IMR-90 (cell line): ENCODE measurements around the gene ETV6. TPM values are rescaled to one million over a fixed set of nuclear protein-coding genes. Genes with fewer than 3 reads are reported as not detected.

Experiments
- ATAC-seq: fragments of 200-7000 bp; cut with Tn5 transposase; 2 replicates; pipeline ENCODE4 v1.9.1; 2020; ENCODE audit warnings: low read depth, mild to moderate bottlenecking, moderate library complexity
- BruUV-seq: library from RNA; stranded (reverse); fragments of 400-500 nt; replicated peaks from 2 replicates; lab custom pipeline; 2021; lab: Mats Ljungman, UMichigan
- CTCF ChIA-PET: fragments of 300-600 bp; formaldehyde crosslinking; extraction: SDS; loops from one replicate; lab custom pipeline; 2021; ENCODE audit warnings: antibody characterized with exemption; lab: Yijun Ruan, JAX
- POLR2A ChIA-PET: fragments of 300-600 bp; sonication (Branson Sonifier 250); formaldehyde crosslinking; loops from one replicate; lab custom pipeline; 2022; ENCODE audit warnings: antibody characterized with exemption; ENCODE audit not compliant: unreplicated experiment; lab: Charles Lee
- DNase-seq: peaks from one replicate; pipeline ENCODE4 v3.0.0; 2013
- H2AFZ ChIP-seq: replicated peaks from 2 replicates; pipeline ENCODE3; 2013; ENCODE audit warnings: low read length, mild to moderate bottlenecking; ENCODE audit not compliant: poor library complexity
- H2AK5ac ChIP-seq: 2 replicates; pipeline ENCODE4 v1.6.1; 2013; ENCODE audit warnings: low read depth, low read length, inconsistent platforms
- H2AK9ac ChIP-seq: replicated peaks from 2 replicates; pipeline ENCODE3; 2013; ENCODE audit warnings: mild to moderate bottlenecking, low read depth, low read length, moderate library complexity; ENCODE audit not compliant: poor library complexity
- H2BK120ac ChIP-seq: 2 replicates; pipeline ENCODE4 v1.6.1; 2013; ENCODE audit warnings: low read depth, low read length, inconsistent platforms
- H2BK15ac ChIP-seq: 3 replicates; pipeline ENCODE4 v1.6.1; 2013; ENCODE audit warnings: low read depth, low read length, inconsistent platforms
- H2BK20ac ChIP-seq: 2 replicates; pipeline ENCODE4 v1.6.1; 2013; ENCODE audit warnings: low read depth, mild to moderate bottlenecking, inconsistent platforms, low read length, moderate library complexity
- H2BK5ac ChIP-seq: 2 replicates; pipeline ENCODE4 v1.6.1; 2013; ENCODE audit warnings: mild to moderate bottlenecking, low read depth, low read length, inconsistent platforms; ENCODE audit not compliant: poor library complexity, severe bottlenecking
- H3K14ac ChIP-seq: replicated peaks from 2 replicates; pipeline ENCODE4 v1.6.1; 2013; ENCODE audit warnings: low read depth, low read length, inconsistent platforms
- H3K18ac ChIP-seq: 2 replicates; pipeline ENCODE4 v1.6.1; 2013; ENCODE audit warnings: low read depth, low read length, control low read depth
- H3K23ac ChIP-seq: 2 replicates; pipeline ENCODE4 v1.6.1; 2013; ENCODE audit warnings: low read depth, low read length, inconsistent platforms
- H3K27ac ChIP-seq: 2 replicates; pipeline ENCODE4 v1.5.1; 2013; ENCODE audit warnings: mild to moderate bottlenecking, control low read depth, low read length; ENCODE audit not compliant: insufficient read depth
- H3K27me3 ChIP-seq: 2 replicates; pipeline ENCODE4 v1.6.1; 2013; ENCODE audit warnings: low read length; ENCODE audit not compliant: control insufficient read depth, insufficient read depth
- H3K36me3 ChIP-seq: 2 replicates; pipeline ENCODE4 v1.6.1; 2013; ENCODE audit warnings: low read length, mixed read lengths; ENCODE audit not compliant: control insufficient read depth, insufficient read depth
- H3K4ac ChIP-seq: 2 replicates; pipeline ENCODE4 v1.6.1; 2013; ENCODE audit warnings: low read depth, low read length, inconsistent platforms
- H3K4me1 ChIP-seq: 2 replicates; pipeline ENCODE4 v1.6.1; 2013; ENCODE audit warnings: low read length, mixed read lengths; ENCODE audit not compliant: control insufficient read depth, insufficient read depth
- H3K4me2 ChIP-seq: 2 replicates; pipeline ENCODE4 v1.6.1; 2013; ENCODE audit warnings: low read depth, mild to moderate bottlenecking, control low read depth, low read length, moderate library complexity
- H3K4me3 ChIP-seq: 2 replicates; pipeline ENCODE4 v1.5.1; 2013; ENCODE audit warnings: low read depth, mild to moderate bottlenecking, control low read depth, low read length, moderate library complexity; ENCODE audit not compliant: insufficient read depth
- H3K56ac ChIP-seq: 2 replicates; pipeline ENCODE4 v1.6.1; 2013; ENCODE audit warnings: low read length, inconsistent platforms; ENCODE audit not compliant: insufficient read depth; ENCODE audit errors: extremely low read depth
- H3K79me1 ChIP-seq, 2 experiments: 2 replicates each; pipeline ENCODE4 v1.6.1; 2013; ENCODE audit warnings: low read length in 2 of 2, inconsistent platforms in 1 of 2, low read depth in 1 of 2
- H3K9ac ChIP-seq: 2 replicates; pipeline ENCODE4 v1.6.1; 2013; ENCODE audit warnings: low read depth, low read length, control low read depth
- H3K9me1 ChIP-seq: 2 replicates; pipeline ENCODE4 v1.6.1; 2013; ENCODE audit warnings: low read length, inconsistent platforms; ENCODE audit not compliant: insufficient read depth
- H3K9me3 ChIP-seq: 2 replicates; pipeline ENCODE4 v1.6.1; 2013; ENCODE audit warnings: low read length; ENCODE audit not compliant: control insufficient read depth, insufficient read depth
- H4K20me1 ChIP-seq: 2 replicates; pipeline ENCODE4 v1.6.1; 2013; ENCODE audit warnings: low read length, inconsistent platforms; ENCODE audit not compliant: insufficient read depth
- H4K5ac ChIP-seq: 2 replicates; pipeline ENCODE4 v1.6.1; 2013; ENCODE audit warnings: mild to moderate bottlenecking, low read depth, low read length, control low read depth
- H4K8ac ChIP-seq, 2 experiments: 2 replicates each; pipeline ENCODE4 v1.6.1; 2013; ENCODE audit warnings: low read depth in 2 of 2, low read length in 2 of 2, control low read depth in 1 of 2, inconsistent platforms in 1 of 2
- H4K91ac ChIP-seq: 2 replicates; pipeline ENCODE4 v1.6.1; 2013; ENCODE audit warnings: low read depth, low read length, inconsistent platforms; ENCODE audit not compliant: insufficient read depth
- BHLHE40 ChIP-seq: fragments of 150-350 bp; IDR thresholded peaks from 2 replicates; pipeline ENCODE4 v1.6.1; 2016; ENCODE audit warnings: mild to moderate bottlenecking, low read depth, low read length
- CEBPB ChIP-seq: IDR thresholded peaks from 2 replicates; pipeline ENCODE4 v1.6.1; 2012; ENCODE audit warnings: low read depth, low read length, improper control_type of control experiment
- CHD1 ChIP-seq: IDR thresholded peaks from 2 replicates; pipeline ENCODE4 v1.6.1; 2012; ENCODE audit warnings: low read depth, low read length, improper control_type of control experiment
- CTCF ChIP-seq: conservative IDR thresholded peaks from 2 replicates; pipeline ENCODE4 v1.5.1; 2012; ENCODE audit warnings: mild to moderate bottlenecking, low read depth, low read length, improper control_type of control experiment
- ELK1 ChIP-seq: fragments of 150-350 bp; IDR thresholded peaks from 2 replicates; pipeline ENCODE4 v1.6.1; 2016; ENCODE audit warnings: low read depth, mild to moderate bottlenecking, low read length, moderate library complexity, borderline replicate concordance
- FOS ChIP-seq: fragments of 150-350 bp; IDR thresholded peaks from 2 replicates; pipeline ENCODE4 v1.6.1; 2016; ENCODE audit warnings: low read depth, low read length
- MAFK ChIP-seq: IDR thresholded peaks from 2 replicates; pipeline ENCODE4 v1.6.1; 2012; ENCODE audit warnings: low read depth, low read length, improper control_type of control experiment
- MAZ ChIP-seq: IDR thresholded peaks from 2 replicates; pipeline ENCODE4 v1.6.1; 2012; ENCODE audit warnings: low read depth, mild to moderate bottlenecking, low read length, improper control_type of control experiment, moderate library complexity, borderline replicate concordance
- MXI1 ChIP-seq: IDR thresholded peaks from 2 replicates; pipeline ENCODE4 v1.6.1; 2012; ENCODE audit warnings: low read depth, mild to moderate bottlenecking, low read length, moderate library complexity, borderline replicate concordance
- NFE2L2 ChIP-seq: fragments of 150-350 bp; IDR thresholded peaks from 2 replicates; pipeline ENCODE4 v1.6.1; 2016; ENCODE audit warnings: low read depth, mild to moderate bottlenecking, low read length
- POLR2A ChIP-seq: IDR thresholded peaks from 2 replicates; pipeline ENCODE4 v1.6.1; 2012; ENCODE audit warnings: mild to moderate bottlenecking, low read depth, low read length
- RAD21 ChIP-seq: IDR thresholded peaks from 2 replicates; pipeline ENCODE4 v1.6.1; 2012; ENCODE audit warnings: low read length, improper control_type of control experiment
- RCOR1 ChIP-seq: IDR thresholded peaks from 2 replicates; pipeline ENCODE4 v1.6.1; 2012; ENCODE audit warnings: mild to moderate bottlenecking, low read length, improper control_type of control experiment; ENCODE audit not compliant: insufficient replicate concordance
- RFX5 ChIP-seq: IDR thresholded peaks from 2 replicates; pipeline ENCODE4 v1.8.0; 2012; ENCODE audit warnings: low read depth, mild to moderate bottlenecking, low read length, moderate library complexity
- SMC3 ChIP-seq: fragments of 150-350 bp; IDR thresholded peaks from 2 replicates; pipeline ENCODE4 v1.6.1; 2016; ENCODE audit warnings: low read depth, mild to moderate bottlenecking, antibody characterized with exemption, low read length, moderate library complexity
- USF2 ChIP-seq: fragments of 150-350 bp; IDR thresholded peaks from 2 replicates; pipeline ENCODE4 v1.6.1; 2017; ENCODE audit warnings: mild to moderate bottlenecking, antibody characterized with exemption, low read length, low read depth
- WGBS, 2 experiments: methylation state at CpG; one replicate each; pipeline versions ENCODE4 v1.1.5 to v1.1.7; 2013; ENCODE audit warnings: missing lambda C conversion rate in 2 of 2; ENCODE audit not compliant: insufficient read length in 1 of 2; ENCODE audit errors: extremely low coverage in 2 of 2; 5-methylcytosine and 5-hydroxymethylcytosine counted together
- dilution Hi-C: fragments of 300-500 bp; cut with HindIII; formaldehyde crosslinking; loops from one replicate; pipeline ENCODE4 v1.14.3; 2018; ENCODE audit warnings: low sequenced_read_pairs; ENCODE audit not compliant: unreplicated experiment
- in situ Hi-C: fragments of 300-500 bp; cut with MboI; formaldehyde crosslinking; loops from 3 replicates; pipeline ENCODE4 v1.14.3; 2019; ENCODE audit warnings: low sequenced_read_pairs, inconsistent platforms, mixed read lengths
- intact Hi-C: fragments of 100-400 bp; cut with micrococcal nuclease; formaldehyde crosslinking; loops from 2 replicates; pipeline ENCODE4 v1.10.0; 2022
- polyA plus RNA-seq, 3 experiments: library from polyadenylated mRNA; depleted of rRNA; stranded (reverse); fragments of >200 nt; gene quantifications; 2 replicates each; pipeline ENCODE4 v1.2.3, GENCODE V29; 2012; ENCODE audit warnings: low replicate concordance in 1 of 3
- total RNA-seq: library from RNA; depleted of rRNA; stranded (reverse); fragments of >200 nt; gene quantifications from 2 replicates; pipeline ENCODE4 v1.2.3, GENCODE V29; 2012

The ETV6 gene
- total and polyA plus RNA-seq, 2 of the 4 experiments (the other 2 are of a cell fraction): 8.4 to 9.9 TPM

GRCh38 chr12:11722578-11723138 is 73.2 kb downstream of the ETV6 start:
- peaks cover 28% of the 10 kb centered on the region for H3K4me1 ChIP-seq
- no peak for TF ChIP-seq RAD21
- no peak for TF ChIP-seq RCOR1
- no peak for TF ChIP-seq MAZ
- no peak for TF ChIP-seq POLR2A
- no peak for TF ChIP-seq MXI1
- TF ChIP-seq CEBPB: no peak
- TF ChIP-seq FOS: no peak
- no peak for TF ChIP-seq RFX5
- TF ChIP-seq ELK1: no peak
- no peak for TF ChIP-seq SMC3
- no peak for TF ChIP-seq CHD1
- TF ChIP-seq NFE2L2: no peak
- TF ChIP-seq MAFK: no peak
- TF ChIP-seq CTCF: no peak
- no peak for TF ChIP-seq BHLHE40
- TF ChIP-seq USF2: no peak
- intact Hi-C loops: no loop called here
- no peak overlapping the region for H3K23ac ChIP-seq
- no peak overlapping the region for H3K9ac ChIP-seq
- H3K18ac ChIP-seq: no peak overlapping the region
- WGBS, 2 experiments: 100% methylated on average over 2 of the region's 8 CpGs; no CpG with 5 or more reads in 1 of the 2 experiments
- H2AFZ ChIP-seq: no peak overlapping the region
- H2BK5ac ChIP-seq: no peak overlapping the region
- in situ Hi-C loops: loop anchor here (25.0 kb wide), 1 partner anchor 990 kb away; the partner anchor contains the start of gene CDKN1B
- peaks cover 15% of the 10 kb centered on the region for H3K9me1 ChIP-seq
- H3K27ac ChIP-seq: no peak overlapping the region
- dilution Hi-C loops: no loop called here
- H3K79me1 ChIP-seq: peaks cover 32 to 91% of the 10 kb centered on the region in 2 experiments
- no peaks in the 10 kb centered on the region for H3K9me3 ChIP-seq
- ChIA-PET CTCF (no interaction called here), POLR2A (no interaction called here)
- no peak overlapping the region for H2BK20ac ChIP-seq
- H2AK5ac ChIP-seq: no peak overlapping the region
- no peak overlapping the region for H3K14ac ChIP-seq
- H3K4me2 ChIP-seq: no peak overlapping the region
- no peak overlapping the region for H2BK120ac ChIP-seq
- H3K27me3 ChIP-seq: no peaks in the 10 kb centered on the region
- no peak overlapping the region for H4K8ac ChIP-seq
- H3K4ac ChIP-seq: no peak overlapping the region
- H4K5ac ChIP-seq: no peak overlapping the region
- H2BK15ac ChIP-seq: 0 out of 3 replicates have a peak overlapping the region, but pooled peaks have one; percentile 19
- DNase-seq (no peak), ATAC-seq (no peak)
- H3K36me3 ChIP-seq: no peaks in the 10 kb centered on the region
- H4K91ac ChIP-seq: no peak overlapping the region
- no peak overlapping the region for H2AK9ac ChIP-seq
- no peak overlapping the region for H3K4me3 ChIP-seq
- H4K20me1 ChIP-seq: no peaks in the 10 kb centered on the region
- no TSS peak for BruUV-seq
- H3K56ac ChIP-seq: no peak overlapping the region
